Naive B cell (primary cell): ENCODE data around the gene TPCN2. TPM values are rescaled to one million over a fixed set of nuclear protein-coding genes. Genes with fewer than 3 reads are reported as not detected.

Source experiments
- ATAC-seq, 2 donors: fragments of 150-1000 bp; cut with Tn5 transposase; 2 replicates each; pipeline ENCODE4 v1.10.0; 2021; ENCODE audit warnings: low read depth in 2 of 2, mild to moderate bottlenecking in 2 of 2, moderate library complexity in 2 of 2
- DNase-seq: peaks from one replicate; pipeline ENCODE4 v3.0.0; 2022
- H3K27ac Mint-ChIP-seq, 6 donors: one replicate each; pipeline ENCODE4 v1.8.0; 2020 to 2022; ENCODE audit warnings: mild to moderate bottlenecking in 6 of 6, mixed read lengths in 6 of 6, moderate library complexity in 5 of 6, inconsistent platforms in 2 of 6
- H3K27me3 Mint-ChIP-seq, 3 donors: one replicate each; pipeline ENCODE4 v1.8.0; 2021 to 2022; ENCODE audit warnings: mixed read lengths in 3 of 3, mild to moderate bottlenecking in 1 of 3
- H3K36me3 Mint-ChIP-seq, 2 donors: one replicate each; pipeline ENCODE4 v1.8.0; 2020 to 2022; ENCODE audit warnings: mixed read lengths in 2 of 2, inconsistent platforms in 1 of 2, mild to moderate bottlenecking in 1 of 2
- H3K4me1 Mint-ChIP-seq, 3 donors: one replicate each; pipeline ENCODE4 v1.8.0; 2020 to 2022; ENCODE audit warnings: mixed read lengths in 3 of 3, inconsistent platforms in 1 of 3, mild to moderate bottlenecking in 1 of 3, moderate library complexity in 1 of 3
- H3K4me3 Mint-ChIP-seq, 8 donors: one replicate each; pipeline ENCODE4 v1.8.0; 2020 to 2022; ENCODE audit warnings: mild to moderate bottlenecking in 8 of 8, mixed read lengths in 8 of 8, moderate library complexity in 8 of 8, inconsistent platforms in 2 of 8
- H3K9me3 Mint-ChIP-seq, 7 donors: one replicate each; pipeline ENCODE4 v1.8.0; 2020 to 2022; ENCODE audit warnings: mixed read lengths in 7 of 7, mild to moderate bottlenecking in 5 of 7, inconsistent platforms in 2 of 7, moderate library complexity in 1 of 7
- polyA plus RNA-seq, 6 donors: library from polyadenylated mRNA; unstranded; fragments of 300-500 nt; fragmentation: Illumina TruSeq; gene quantifications; one replicate each; pipeline ENCODE4 v1.2.3, GENCODE V29; 2021; ENCODE audit warnings: low read depth in 6 of 6

TPCN2 gene
- polyA plus RNA-seq, 6 donors from 2014 or later = 4.8 to 12.5 (median 6.9) TPM

GRCh38 chr11:69052343-69053168 lies 3.8 kb downstream of the TPCN2 start:
- ATAC-seq (no peak), DNase-seq (no peak)
- Mint-ChIP-seq H3K9me3 (no peaks in the 10 kb centered on the region), H3K27ac (peak overlapping the region; percentile 7 to 95 (median 78)), H3K27me3 (no peaks in the 10 kb centered on the region), H3K36me3 (peaks cover 0 to 7% of the 10 kb centered on the region in 2 donors), H3K4me1 (peaks cover 34 to 69% (median 57%) of the 10 kb centered on the region in 3 donors), H3K4me3 (peak overlapping the region in 1 of 8 donors; percentile 62)

GRCh38 chr11:69053169-69053477 lies 4.4 kb downstream of the TPCN2 start:
- ATAC-seq (no peak), DNase-seq (no peak)
- Mint-ChIP-seq H3K4me3 (peak overlapping the region in 1 of 8 donors; percentile 18), H3K36me3 (peaks cover 0 to 7% of the 10 kb centered on the region in 2 donors), H3K9me3 (no peaks in the 10 kb centered on the region), H3K27me3 (no peaks in the 10 kb centered on the region), H3K27ac (peak overlapping the region in 5 of 6 donors; percentile 65 to 83 (median 74)), H3K4me1 (peaks cover 34 to 70% (median 55%) of the 10 kb centered on the region in 3 donors)

- H3K4me3 Mint-ChIP-seq = peak overlapping the region in 1 of 8 donors; percentile 18
- H3K27me3 Mint-ChIP-seq = no peaks in the 10 kb centered on the region
- H3K9me3 Mint-ChIP-seq = no peaks in the 10 kb centered on the region
- DNase-seq (no peak), ATAC-seq (no peak)
- H3K4me1 Mint-ChIP-seq = peaks cover 30 to 65% (median 51%) of the 10 kb centered on the region in 3 donors
- peak overlapping the region; percentile 64 to 91 (median 77) for H3K27ac Mint-ChIP-seq
- H3K36me3 Mint-ChIP-seq = peaks cover 0 to 7% of the 10 kb centered on the region in 2 donors
These were observed 5.0 kb downstream of the TPCN2 start for GRCh38 chr11:69053546-69054396.

- Mint-ChIP-seq H3K36me3 (peaks cover 0 to 7% of the 10 kb centered on the region in 2 donors), H3K4me3 (peak overlapping the region in 1 of 8 donors; percentile 29), H3K9me3 (no peaks in the 10 kb centered on the region), H3K27me3 (no peaks in the 10 kb centered on the region), H3K4me1 (peaks cover 27 to 62% (median 47%) of the 10 kb centered on the region in 3 donors), H3K27ac (peak overlapping the region; percentile 54 to 99 (median 96))
- ATAC-seq (no peak), DNase-seq (no peak)
These were observed 5.9 kb downstream of the TPCN2 start for GRCh38 chr11:69054397-69055211.

GRCh38 chr11:69055212-69055586 lies 6.5 kb downstream of the TPCN2 start:
- DNase-seq = no peak
- Mint-ChIP-seq H3K9me3 (no peaks in the 10 kb centered on the region), H3K4me3 (peak overlapping the region in 1 of 8 donors; percentile 77), H3K27me3 (no peaks in the 10 kb centered on the region), H3K4me1 (peaks cover 25 to 56% (median 42%) of the 10 kb centered on the region in 3 donors), H3K27ac (peak overlapping the region; percentile 81 to 99 (median 96)), H3K36me3 (peaks cover 0 to 7% of the 10 kb centered on the region in 2 donors)
- no peak for ATAC-seq

GRCh38 chr11:69055598-69056516 lies 7.1 kb downstream of the TPCN2 start:
- Mint-ChIP-seq H3K27ac (peak overlapping the region; percentile 96 to 99 (median 98)), H3K36me3 (peaks cover 0 to 7% of the 10 kb centered on the region in 2 donors), H3K9me3 (no peaks in the 10 kb centered on the region), H3K4me1 (peaks cover 25 to 55% (median 35%) of the 10 kb centered on the region in 3 donors), H3K27me3 (no peaks in the 10 kb centered on the region), H3K4me3 (peak overlapping the region; percentile 7 to 85 (median 58))
- ATAC-seq = peak; percentile 81 to 84
- peak; percentile 89 for DNase-seq

GRCh38 chr11:69057236-69057635 lies 8.5 kb downstream of the TPCN2 start:
- Mint-ChIP-seq H3K4me3 (no peak overlapping the region), H3K27ac (peak overlapping the region in 5 of 6 donors; percentile 72 to 99 (median 97)), H3K9me3 (no peaks in the 10 kb centered on the region), H3K27me3 (no peaks in the 10 kb centered on the region), H3K36me3 (peaks cover 0 to 11% of the 10 kb centered on the region in 2 donors), H3K4me1 (peaks cover 22 to 56% (median 28%) of the 10 kb centered on the region in 3 donors)
- ATAC-seq (no peak), DNase-seq (no peak)

GRCh38 chr11:69057801-69058200 lies 9.1 kb downstream of the TPCN2 start:
- DNase-seq (no peak), ATAC-seq (no peak)
- H3K36me3 Mint-ChIP-seq = peaks cover 0 to 14% of the 10 kb centered on the region in 2 donors
- H3K4me1 Mint-ChIP-seq = peaks cover 22 to 55% (median 27%) of the 10 kb centered on the region in 3 donors
- H3K27me3 Mint-ChIP-seq = no peaks in the 10 kb centered on the region
- H3K27ac Mint-ChIP-seq = peak overlapping the region in 3 of 6 donors; percentile 65 to 95 (median 72)
- H3K4me3 Mint-ChIP-seq = no peak overlapping the region
- H3K9me3 Mint-ChIP-seq = no peaks in the 10 kb centered on the region

- Mint-ChIP-seq H3K27me3 (no peaks in the 10 kb centered on the region), H3K4me3 (no peak overlapping the region), H3K9me3 (no peaks in the 10 kb centered on the region), H3K36me3 (peaks cover 0 to 14% of the 10 kb centered on the region in 2 donors), H3K27ac (peak overlapping the region in 2 of 6 donors; percentile 58 to 72), H3K4me1 (peaks cover 22 to 55% (median 27%) of the 10 kb centered on the region in 3 donors)
- DNase-seq = no peak
- ATAC-seq = no peak
These were observed 10.0 kb downstream of the TPCN2 start for GRCh38 chr11:69058511-69059270.

- DNase-seq = no peak
- Mint-ChIP-seq H3K27ac (peak overlapping the region in 3 of 6 donors; percentile 61 to 91 (median 84)), H3K9me3 (no peaks in the 10 kb centered on the region), H3K36me3 (peaks cover 0 to 14% of the 10 kb centered on the region in 2 donors), H3K27me3 (no peaks in the 10 kb centered on the region), H3K4me3 (no peak overlapping the region), H3K4me1 (peaks cover 20 to 49% (median 27%) of the 10 kb centered on the region in 3 donors)
- no peak for ATAC-seq
These were observed 10.7 kb downstream of the TPCN2 start for GRCh38 chr11:69059429-69059828.

- Mint-ChIP-seq H3K27ac (peak overlapping the region in 4 of 6 donors; percentile 3 to 91 (median 66)), H3K4me1 (peaks cover 18 to 47% (median 27%) of the 10 kb centered on the region in 3 donors), H3K9me3 (no peaks in the 10 kb centered on the region), H3K27me3 (no peaks in the 10 kb centered on the region), H3K4me3 (peak overlapping the region in 1 of 8 donors; percentile 73), H3K36me3 (peaks cover 0 to 14% of the 10 kb centered on the region in 2 donors)
- no peak for DNase-seq
- no peak for ATAC-seq
These were observed 11.3 kb downstream of the TPCN2 start for GRCh38 chr11:69059985-69060384.
